Activated B cell treated with CpG ODN at 0.5 μM for 24 hours (primary cell): Measurements from ENCODE around the gene CMIP. TPM values are rescaled to one million over a fixed set of nuclear protein-coding genes. Genes with fewer than 3 reads are reported as not detected.

ENCODE experiments used
- ATAC-seq: fragments of 200-7000 bp; cut with Tn5 transposase; one replicate; pipeline ENCODE4 v1.10.0; 2021; ENCODE audit warnings: low read depth, mild to moderate bottlenecking, moderate library complexity
- CTCF ChIA-PET: fragments of 350-600 bp; sonication (Branson Sonifier 250); formaldehyde crosslinking; loops from one replicate; lab custom pipeline; 2021; ENCODE audit warnings: antibody characterized with exemption; lab: Charles Lee
- POLR2A ChIA-PET: fragments of 350-600 bp; sonication (Branson Sonifier 250); formaldehyde crosslinking; loops from one replicate; lab custom pipeline; 2021; ENCODE audit warnings: antibody characterized with exemption; lab: Charles Lee
- DNase-seq: peaks from one replicate; pipeline ENCODE4 v3.0.0; 2022
- H3K27ac Mint-ChIP-seq: one replicate; pipeline ENCODE4 v1.8.0; 2020; ENCODE audit warnings: mixed read lengths
- H3K27me3 Mint-ChIP-seq: one replicate; pipeline ENCODE4 v1.8.0; 2021; ENCODE audit warnings: mixed read lengths
- H3K36me3 Mint-ChIP-seq: one replicate; pipeline ENCODE4 v1.8.0; 2021; ENCODE audit warnings: low read depth, mixed read lengths
- H3K4me1 Mint-ChIP-seq: one replicate; pipeline ENCODE4 v1.8.0; 2021; ENCODE audit warnings: mixed read lengths
- H3K4me3 Mint-ChIP-seq: one replicate; pipeline ENCODE4 v1.8.0; 2020; ENCODE audit warnings: mild to moderate bottlenecking, mixed read lengths
- H3K9me3 Mint-ChIP-seq: one replicate; pipeline ENCODE4 v1.8.0; 2020; ENCODE audit warnings: mixed read lengths
- CTCF ChIP-seq: fragments of 200-600 bp; IDR thresholded peaks from one replicate; pipeline ENCODE4 v1.8.0; 2022; ENCODE audit warnings: antibody characterized with exemption, mild to moderate bottlenecking
- intact Hi-C: fragments of 100-400 bp; cut with micrococcal nuclease; formaldehyde crosslinking; loops from one replicate; pipeline ENCODE4 v1.15.1; 2024
- total RNA-seq: library from RNA; stranded (reverse); gene quantifications from 2 replicates; pipeline ENCODE4 v1.2.3, GENCODE V29; 2022

Gene CMIP
- total RNA-seq, 1 donor from 2014 or later = 76.3 TPM

- no peak overlapping the region for H3K4me3 Mint-ChIP-seq
- intact Hi-C loops = no loop called here
- POLR2A ChIA-PET = no interaction called here
- DNase-seq (no peak), ATAC-seq (no peak)
- no peak for TF ChIP-seq CTCF
- CTCF ChIA-PET = no interaction called here
- H3K9me3 Mint-ChIP-seq = no peaks in the 10 kb centered on the region
- no peaks in the 10 kb centered on the region for H3K4me1 Mint-ChIP-seq
- no peak overlapping the region for H3K27ac Mint-ChIP-seq
- no peaks in the 10 kb centered on the region for H3K27me3 Mint-ChIP-seq
- H3K36me3 Mint-ChIP-seq = peaks cover 86% of the 10 kb centered on the region
Observed at GRCh38 chr16:81676066-81676882, 231.7 kb downstream of the CMIP start.

- Mint-ChIP-seq H3K36me3 (peaks cover 87% of the 10 kb centered on the region), H3K27ac (no peak overlapping the region), H3K4me1 (no peaks in the 10 kb centered on the region), H3K27me3 (no peaks in the 10 kb centered on the region), H3K9me3 (no peaks in the 10 kb centered on the region), H3K4me3 (no peak overlapping the region)
- ChIA-PET POLR2A (no interaction called here), CTCF (no interaction called here)
- intact Hi-C loops = no loop called here
- ATAC-seq (no peak), DNase-seq (no peak)
- no peak for TF ChIP-seq CTCF
Observed at GRCh38 chr16:81676883-81677737, 232.5 kb downstream of the CMIP start.

GRCh38 chr16:81678326-81679095, 233.9 kb downstream of the CMIP start:
- ChIA-PET POLR2A (no interaction called here), CTCF (no interaction called here)
- TF ChIP-seq CTCF = no peak
- H3K27me3 Mint-ChIP-seq = no peaks in the 10 kb centered on the region
- H3K9me3 Mint-ChIP-seq = no peaks in the 10 kb centered on the region
- intact Hi-C loops = no loop called here
- H3K27ac Mint-ChIP-seq = no peak overlapping the region
- ATAC-seq = no peak
- DNase-seq = no peak
- H3K4me3 Mint-ChIP-seq = no peak overlapping the region
- no peaks in the 10 kb centered on the region for H3K4me1 Mint-ChIP-seq
- H3K36me3 Mint-ChIP-seq = peaks cover 82% of the 10 kb centered on the region

GRCh38 chr16:81679721-81680430, 235.3 kb downstream of the CMIP start:
- no peak for DNase-seq
- no peaks in the 10 kb centered on the region for H3K9me3 Mint-ChIP-seq
- no peaks in the 10 kb centered on the region for H3K27me3 Mint-ChIP-seq
- TF ChIP-seq CTCF = no peak
- peaks cover 74% of the 10 kb centered on the region for H3K36me3 Mint-ChIP-seq
- no peak for ATAC-seq
- CTCF ChIA-PET = no interaction called here
- POLR2A ChIA-PET = no interaction called here
- no peaks in the 10 kb centered on the region for H3K4me1 Mint-ChIP-seq
- no peak overlapping the region for H3K4me3 Mint-ChIP-seq
- H3K27ac Mint-ChIP-seq = no peak overlapping the region
- intact Hi-C loops = no loop called here
